Activated naive CD4-positive, alpha-beta T cell treated with anti-CD3 and anti-CD28 coated beads, Interleukin-2, amount 50 U/mL, for 72 hours (primary cell): ENCODE measurements around the gene HP. TPM values are rescaled to one million over a fixed set of nuclear protein-coding genes. Genes with fewer than 3 reads are reported as not detected.

Experiments used
- ATAC-seq, 2 donors: fragments of 150-1000 bp; cut with Tn5 transposase; 2 replicates each; pipeline ENCODE4 v1.10.0; 2021; ENCODE audit warnings: mild to moderate bottlenecking in 2 of 2, moderate library complexity in 2 of 2
- DNase-seq, 2 donors: peaks; one replicate each; pipeline ENCODE4 v3.0.0; 2021 to 2022; ENCODE audit warnings: low spot score in 2 of 2
- H3K27ac Mint-ChIP-seq, 2 donors: one replicate each; pipeline ENCODE4 v1.8.0; 2022; ENCODE audit warnings: mild to moderate bottlenecking in 2 of 2, mixed read lengths in 2 of 2
- H3K36me3 Mint-ChIP-seq, 2 donors: one replicate each; pipeline ENCODE4 v1.8.0; 2022; ENCODE audit warnings: mixed read lengths in 2 of 2
- H3K9me3 Mint-ChIP-seq, 2 donors: one replicate each; pipeline ENCODE4 v1.8.0; 2022; ENCODE audit warnings: mixed read lengths in 2 of 2
- total RNA-seq, 2 donors: library from RNA; stranded (reverse); gene quantifications; one replicate each; pipeline ENCODE4 v1.2.3, GENCODE V29; 2022

HP gene
- total RNA-seq, 2 donors from 2014 or later = not detected

DNA sequence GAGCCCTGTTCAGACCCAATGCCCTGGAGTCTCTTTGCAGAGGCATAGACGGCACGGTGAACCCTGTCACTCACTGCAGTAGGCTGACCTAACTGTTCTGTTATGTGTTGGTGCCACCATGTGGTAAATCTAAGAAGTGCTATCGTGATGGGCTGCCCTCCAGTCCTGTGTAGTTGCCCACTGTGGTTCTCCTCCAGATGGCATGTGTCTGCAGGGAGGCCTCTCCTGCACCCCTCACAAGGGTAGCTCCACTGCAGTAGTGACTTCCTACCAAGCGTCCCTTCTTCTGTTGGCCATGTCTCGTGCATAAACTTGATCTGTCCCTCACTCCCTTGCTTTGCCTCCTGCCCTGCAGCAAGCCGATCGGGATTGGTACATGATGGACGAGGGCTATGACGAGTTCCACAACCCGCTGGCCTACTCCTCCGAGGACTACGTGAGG is 45.1 kb downstream of the HP start:
- peaks cover 24 to 33% of the 10 kb centered on the region in 2 donors for H3K36me3 Mint-ChIP-seq
- no peak overlapping the region for H3K27ac Mint-ChIP-seq
- H3K9me3 Mint-ChIP-seq = no peaks in the 10 kb centered on the region
- ATAC-seq (peak; percentile 78 to 91), DNase-seq (peak in 1 of 2 donors; percentile 60)

DNA sequence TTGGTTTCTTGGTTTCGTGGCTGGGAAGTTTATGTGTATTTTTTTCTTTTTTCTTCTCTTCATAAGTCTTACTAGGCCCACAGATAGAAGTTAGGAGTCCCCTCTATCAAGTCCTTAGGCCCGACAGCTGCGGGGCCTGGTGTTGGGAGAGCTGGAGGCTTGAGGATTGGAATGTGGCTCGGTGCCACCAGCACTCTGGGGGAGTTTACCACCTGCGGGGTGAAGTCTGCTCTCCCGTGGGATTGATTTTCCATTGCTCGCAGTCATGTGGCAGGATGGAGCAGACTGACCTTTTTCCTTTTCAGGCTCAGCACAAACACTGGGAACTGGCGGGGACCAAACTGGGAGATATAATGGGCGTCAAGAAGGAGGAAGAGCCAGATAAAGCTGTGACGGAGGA is 46.9 kb downstream of the HP start:
- no peak for ATAC-seq
- Mint-ChIP-seq H3K27ac (peak overlapping the region in 1 of 2 donors; percentile 30), H3K36me3 (peaks cover 19 to 41% of the 10 kb centered on the region in 2 donors), H3K9me3 (no peaks in the 10 kb centered on the region)
- no peak for DNase-seq

DNA sequence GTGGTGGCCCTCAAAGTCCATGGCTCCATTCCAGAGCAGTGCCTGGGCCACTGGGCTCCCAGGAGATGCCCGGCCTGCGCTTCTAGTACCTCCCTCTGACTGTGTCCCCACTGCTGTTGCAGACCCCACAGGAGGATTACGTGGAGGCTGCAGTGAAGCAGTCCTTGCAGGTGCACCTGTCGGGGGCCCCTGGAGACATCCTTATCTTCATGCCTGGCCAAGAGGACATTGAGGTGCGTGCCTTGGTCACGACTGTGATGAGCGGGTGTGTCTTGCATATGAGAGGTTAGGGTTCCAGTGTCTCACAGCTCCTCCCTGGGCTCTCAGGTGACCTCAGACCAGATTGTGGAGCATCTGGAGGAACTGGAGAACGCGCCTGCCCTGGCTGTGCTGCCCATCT is 50.6 kb downstream of the HP start:
- ATAC-seq = peak in 1 of 2 donors; percentile 16
- no peaks in the 10 kb centered on the region for H3K9me3 Mint-ChIP-seq
- no peak overlapping the region for H3K27ac Mint-ChIP-seq
- DNase-seq = no peak
- peaks cover 27 to 29% of the 10 kb centered on the region in 2 donors for H3K36me3 Mint-ChIP-seq

DNA sequence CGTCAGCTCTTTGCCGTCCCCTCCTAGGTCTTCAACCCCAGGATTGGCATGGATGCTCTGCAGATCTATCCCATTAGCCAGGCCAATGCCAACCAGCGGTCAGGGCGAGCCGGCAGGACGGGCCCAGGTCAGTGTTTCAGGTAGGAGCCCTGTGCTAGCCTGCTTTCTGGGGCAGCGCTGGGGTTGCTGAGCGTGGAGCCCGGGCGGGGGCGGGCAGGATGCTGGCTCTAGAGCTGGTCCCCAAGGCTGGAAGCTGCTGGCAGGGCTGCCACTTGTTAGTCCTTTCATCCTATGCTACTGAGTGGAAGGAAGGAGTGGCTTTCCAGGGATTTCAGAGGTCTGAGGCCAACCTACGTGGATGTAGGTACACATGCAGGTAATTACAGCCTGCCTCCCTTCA is 51.7 kb downstream of the HP start:
- no peaks in the 10 kb centered on the region for H3K9me3 Mint-ChIP-seq
- no peak overlapping the region for H3K27ac Mint-ChIP-seq
- no peak for ATAC-seq
- H3K36me3 Mint-ChIP-seq = peaks cover 34 to 35% of the 10 kb centered on the region in 2 donors
- DNase-seq = no peak

DNA sequence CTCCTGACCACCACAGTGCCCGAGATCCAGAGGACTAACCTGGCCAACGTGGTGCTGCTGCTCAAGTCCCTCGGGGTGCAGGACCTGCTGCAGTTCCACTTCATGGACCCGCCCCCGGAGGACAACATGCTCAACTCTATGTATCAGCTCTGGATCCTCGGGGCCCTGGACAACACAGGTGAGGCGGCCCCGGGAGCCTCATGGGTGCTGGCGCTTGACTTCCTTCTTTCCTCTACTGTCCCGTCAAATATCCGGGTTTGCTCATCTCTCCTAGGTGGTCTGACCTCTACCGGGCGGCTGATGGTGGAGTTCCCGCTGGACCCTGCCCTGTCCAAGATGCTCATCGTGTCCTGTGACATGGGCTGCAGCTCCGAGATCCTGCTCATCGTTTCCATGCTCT is 53.1 kb downstream of the HP start:
- H3K9me3 Mint-ChIP-seq = no peaks in the 10 kb centered on the region

DNA sequence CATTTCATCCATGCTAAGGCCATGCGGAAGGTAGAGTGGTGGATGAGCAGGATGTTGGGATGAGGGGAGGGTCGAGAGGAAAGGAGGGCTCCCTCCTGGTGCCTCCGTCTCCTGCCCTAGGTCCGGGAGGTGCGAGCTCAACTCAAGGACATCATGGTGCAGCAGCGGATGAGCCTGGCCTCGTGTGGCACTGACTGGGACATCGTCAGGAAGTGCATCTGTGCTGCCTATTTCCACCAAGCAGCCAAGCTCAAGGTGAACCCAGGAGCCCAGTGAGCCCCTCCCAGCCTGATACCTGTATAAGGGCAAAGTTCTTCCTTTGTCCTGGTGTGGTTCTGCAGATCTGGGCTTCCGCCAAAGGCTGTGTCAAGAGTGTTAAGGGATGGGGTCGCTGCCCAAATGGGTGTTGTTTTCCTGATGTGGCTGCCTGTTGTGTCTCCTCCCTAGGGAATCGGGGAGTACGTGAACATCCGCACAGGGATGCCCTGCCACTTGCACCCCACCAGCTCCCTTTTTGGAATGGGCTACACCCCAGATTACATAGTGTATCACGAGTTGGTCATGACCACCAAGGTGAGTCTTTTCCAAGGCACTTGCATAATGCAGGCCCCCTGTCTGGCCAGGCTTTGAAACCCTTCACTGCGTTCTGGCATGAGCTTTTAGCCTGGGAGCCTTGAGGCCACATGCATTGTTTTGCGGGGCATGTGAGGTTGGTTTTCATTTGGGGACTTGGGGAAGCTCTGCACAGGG is 54.2 kb downstream of the HP start:
- no peak for ATAC-seq
- peaks cover 26 to 35% of the 10 kb centered on the region in 2 donors for H3K36me3 Mint-ChIP-seq
- DNase-seq = no peak
- no peak overlapping the region for H3K27ac Mint-ChIP-seq
- H3K9me3 Mint-ChIP-seq = no peaks in the 10 kb centered on the region

More for the DNA sequence above, 53.1 kb downstream of the HP start:
- ATAC-seq (no peak), DNase-seq (no peak)
- Mint-ChIP-seq H3K36me3 (peaks cover 35 to 44% of the 10 kb centered on the region in 2 donors), H3K27ac (no peak overlapping the region)

DNA sequence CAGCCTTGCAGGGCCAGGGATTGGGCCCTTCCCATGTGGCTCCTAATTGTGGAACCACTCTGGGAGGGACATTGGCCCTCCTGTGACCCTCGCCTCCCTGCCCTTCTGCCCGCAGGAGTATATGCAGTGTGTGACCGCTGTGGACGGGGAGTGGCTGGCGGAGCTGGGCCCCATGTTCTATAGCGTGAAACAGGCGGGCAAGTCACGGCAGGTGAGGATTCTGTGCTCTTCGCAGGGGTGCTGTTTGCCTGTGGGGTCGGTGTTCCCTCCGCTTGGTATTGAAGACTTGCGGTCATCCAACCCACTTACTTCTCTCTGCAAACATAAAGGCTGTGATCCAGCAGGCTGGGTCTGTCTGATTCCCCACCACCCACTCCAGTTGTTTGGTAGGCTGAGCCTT is 55.0 kb downstream of the HP start:
- ATAC-seq = no peak
- DNase-seq = no peak
- H3K9me3 Mint-ChIP-seq = no peaks in the 10 kb centered on the region
- H3K27ac Mint-ChIP-seq = peak overlapping the region in 1 of 2 donors; percentile 44
- peaks cover 24 to 33% of the 10 kb centered on the region in 2 donors for H3K36me3 Mint-ChIP-seq

DNA sequence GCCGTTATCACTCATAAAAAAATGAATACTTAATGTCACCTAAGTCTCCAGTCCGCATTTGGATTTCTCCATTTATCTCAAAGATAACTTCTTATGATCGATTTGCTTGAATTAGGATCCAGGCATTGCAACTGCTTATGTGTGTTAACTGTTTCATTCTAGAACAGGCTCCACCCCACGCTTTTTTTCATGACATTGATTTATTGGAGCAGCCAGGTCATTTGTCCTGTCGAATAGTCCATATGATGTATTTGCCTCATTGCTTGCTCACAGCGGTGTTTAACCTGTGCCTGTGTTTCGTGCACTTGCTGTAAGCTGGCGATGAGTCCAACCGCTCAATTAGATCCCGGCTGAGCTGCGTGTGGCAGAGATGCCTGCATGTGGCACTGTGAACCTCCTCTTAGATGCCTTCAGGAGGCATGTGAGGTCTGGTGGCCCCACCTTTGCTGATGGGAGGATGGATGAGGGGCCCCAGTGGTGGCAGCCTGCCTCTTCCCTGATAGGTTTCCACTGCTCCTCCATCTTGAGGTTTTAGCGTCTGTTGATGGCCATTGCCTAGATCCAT is 55.7 kb downstream of the HP start:
- no peak for ATAC-seq
- no peaks in the 10 kb centered on the region for H3K9me3 Mint-ChIP-seq
- H3K36me3 Mint-ChIP-seq = peaks cover 24 to 31% of the 10 kb centered on the region in 2 donors

More for the DNA sequence above, 55.7 kb downstream of the HP start:
- H3K27ac Mint-ChIP-seq = no peak overlapping the region
- DNase-seq = no peak

Other genes starting within 250 kb of the HP start
- 10 to 100 TPM; 73.1 to 79.0 TPM for gene AP1G1, start 245.7 kb upstream of the HP start, total RNA-seq
- gene ATXN1L, start 208.5 kb upstream of the HP start, total RNA-seq = 10 to 100 TPM; 17.0 to 33.0 TPM
- gene ZNF821, start 170.3 kb upstream of the HP start, total RNA-seq = 1 to 10 TPM; 6.6 to 7.3 TPM
- 100 to 1,000 TPM; 166 to 256 TPM for gene IST1, start 159.0 kb upstream of the HP start, total RNA-seq
- gene PKD1L3, start 54.1 kb upstream of the HP start, total RNA-seq = under 1 TPM; 0.07 to 0.10 TPM
- gene DHODH, start 45.8 kb upstream of the HP start, total RNA-seq = 10 to 100 TPM; 16.8 to 18.7 TPM
- not detected for gene HPR, start 8.7 kb downstream of the HP start, total RNA-seq
- 10 to 100 TPM; 18.0 to 25.5 TPM for gene TXNL4B, start 39.1 kb downstream of the HP start, total RNA-seq
- gene DHX38, start 39.3 kb downstream of the HP start, total RNA-seq = 100 to 1,000 TPM in 1 of 2 donors, 10 to 100 TPM in 1; 81.2 to 119 TPM
- gene PMFBP1, start 117.7 kb downstream of the HP start, total RNA-seq = 1 to 10 TPM in 1 of 2 donors, under 1 TPM in 1; 0.16 to 3.1 TPM